GM12878 (cell line): ENCODE results near the gene GRIK1.

Source experiments
- E2F8 ChIP-seq: fragments of 450-650 bp; IDR thresholded peaks from 2 replicates; pipeline ENCODE4 v1.6.1; 2018; ENCODE audit warnings: mild to moderate bottlenecking, low read depth, moderate library complexity; ENCODE audit not compliant: partially characterized antibody
- E4F1 ChIP-seq: fragments of 450-650 bp; IDR thresholded peaks from 2 replicates; pipeline ENCODE4 v1.6.1; 2018; ENCODE audit warnings: borderline replicate concordance, mild to moderate bottlenecking; ENCODE audit not compliant: partially characterized antibody
- EZH2 ChIP-seq: IDR thresholded peaks from 2 replicates; pipeline ENCODE4 v1.6.1; 2012; ENCODE audit warnings: low read depth, mild to moderate bottlenecking, control low read depth, inconsistent platforms, low read length, borderline replicate concordance; ENCODE audit not compliant: control insufficient read depth
- GABPA ChIP-seq: IDR thresholded peaks from 2 replicates; pipeline ENCODE4 v1.6.1; 2014; ENCODE audit warnings: antibody characterized with exemption, low read depth, mild to moderate bottlenecking, inconsistent platforms
- GATAD2B ChIP-seq: fragments of 450-650 bp; conservative IDR thresholded peaks from 2 replicates; pipeline ENCODE4 v1.6.1; 2017; ENCODE audit warnings: low read depth, mild to moderate bottlenecking, moderate library complexity
- HDGF ChIP-seq: fragments of 450-650 bp; IDR thresholded peaks from 2 replicates; pipeline ENCODE4 v1.6.1; 2016; ENCODE audit warnings: antibody characterized with exemption
- MAX ChIP-seq: IDR thresholded peaks from 2 replicates; pipeline ENCODE4 v1.6.1; 2012; ENCODE audit warnings: low read depth, low read length, improper control_type of control experiment
- NR2F1 ChIP-seq: fragments of 450-650 bp; conservative IDR thresholded peaks from 2 replicates; pipeline ENCODE4 v1.6.1; 2017; ENCODE audit warnings: mild to moderate bottlenecking
- POLR2A ChIP-seq: IDR thresholded peaks from 2 replicates; pipeline ENCODE4 v1.6.1; 2011; ENCODE audit warnings: low read depth, mild to moderate bottlenecking, low read length
- RAD21 ChIP-seq: IDR thresholded peaks from 2 replicates; pipeline ENCODE4 v1.6.1; 2011; ENCODE audit warnings: mild to moderate bottlenecking, low read depth, low read length, moderate library complexity; ENCODE audit not compliant: insufficient read depth
- TAF1 ChIP-seq: IDR thresholded peaks from 2 replicates; pipeline ENCODE4 v1.6.1; 2011; ENCODE audit warnings: mild to moderate bottlenecking, low read depth, low read length, borderline replicate concordance
- ZNF622 ChIP-seq: fragments of 450-650 bp; IDR thresholded peaks from 2 replicates; pipeline ENCODE4 v1.6.1; 2017; ENCODE audit warnings: mild to moderate bottlenecking, inconsistent platforms
- TF ChIP-seq, protein P1 (sequence below): fragments of 450-650 bp; IDR thresholded peaks from 2 replicates; pipeline ENCODE4 v1.6.1; 2016; ENCODE audit warnings: mild to moderate bottlenecking

- TF ChIP-seq POLR2A (no peak), TAF1 (no peak), E4F1 (no peak), NR2F1 (no peak), MAX (no peak), EZH2 (no peak), E2F8 (no peak), ZNF622 (no peak), GATAD2B (no peak), HDGF (no peak), RAD21 (no peak), GABPA (no peak)
- TF ChIP-seq, protein P1, sequence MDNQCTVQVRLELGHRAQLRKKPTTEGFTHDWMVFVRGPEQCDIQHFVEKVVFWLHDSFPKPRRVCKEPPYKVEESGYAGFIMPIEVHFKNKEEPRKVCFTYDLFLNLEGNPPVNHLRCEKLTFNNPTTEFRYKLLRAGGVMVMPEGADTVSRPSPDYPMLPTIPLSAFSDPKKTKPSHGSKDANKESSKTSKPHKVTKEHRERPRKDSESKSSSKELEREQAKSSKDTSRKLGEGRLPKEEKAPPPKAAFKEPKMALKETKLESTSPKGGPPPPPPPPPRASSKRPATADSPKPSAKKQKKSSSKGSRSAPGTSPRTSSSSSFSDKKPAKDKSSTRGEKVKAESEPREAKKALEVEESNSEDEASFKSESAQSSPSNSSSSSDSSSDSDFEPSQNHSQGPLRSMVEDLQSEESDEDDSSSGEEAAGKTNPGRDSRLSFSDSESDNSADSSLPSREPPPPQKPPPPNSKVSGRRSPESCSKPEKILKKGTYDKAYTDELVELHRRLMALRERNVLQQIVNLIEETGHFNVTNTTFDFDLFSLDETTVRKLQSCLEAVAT: no peak
These were observed 118.6 kb downstream of the GRIK1 start for GRCh38 chr21:29821230-29821629.
